ENCODE measurements around the gene WNT7B.

Gene WNT7B

DNA sequence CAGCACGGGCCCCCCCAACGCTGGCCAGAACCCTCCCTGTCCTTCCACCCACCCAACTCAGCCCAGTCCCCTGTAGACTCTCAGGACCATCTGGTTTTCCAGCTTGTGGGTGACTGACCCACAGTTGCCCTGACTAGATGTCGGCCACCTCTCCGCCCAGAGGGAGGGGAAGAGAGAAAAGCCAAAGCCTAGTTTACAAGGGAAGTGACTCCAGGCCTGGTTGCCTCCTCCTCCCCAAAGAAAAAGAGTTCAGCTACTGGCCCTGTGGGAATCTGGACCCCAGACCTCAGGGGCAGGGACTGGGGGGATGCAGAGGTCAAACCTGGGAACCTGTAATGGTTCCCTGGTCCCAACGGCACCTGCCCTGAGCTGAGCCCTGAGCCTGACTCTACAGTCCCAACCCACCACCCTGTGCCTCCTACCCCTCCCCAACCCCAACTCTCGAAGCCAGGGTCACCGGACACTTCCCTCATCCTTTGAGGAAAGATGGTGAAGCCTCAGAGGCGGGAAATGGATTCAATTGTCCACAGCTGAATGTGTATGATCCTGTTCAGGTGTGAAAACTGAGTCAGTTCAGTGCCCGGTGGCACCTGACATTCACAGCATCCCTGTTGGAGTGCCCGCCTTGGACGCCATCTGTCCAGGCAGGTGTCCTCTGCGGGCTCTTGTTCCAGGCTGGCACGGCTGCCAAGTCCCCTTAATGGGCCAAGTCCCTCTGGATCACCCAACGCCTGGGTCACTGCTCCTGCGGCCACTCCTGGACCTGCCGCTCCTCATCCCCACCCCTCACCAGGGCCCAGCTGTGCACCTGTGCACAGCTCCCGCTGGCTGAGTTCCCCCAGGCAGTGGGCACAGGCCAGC is 21.0 kb upstream of the WNT7B start:
- Histone ChIP-seq H3K18ac (ENCODE audit: low read length) (peak overlapping the region; percentile 14), H4K8ac (ENCODE audit: low read depth, low read length) (no peak overlapping the region), H3K27me3 (ENCODE audit: control insufficient read depth in 3 of 3, insufficient read depth in 3 of 3, low read depth in 1 of 3, low read length in 3 of 3) (peaks cover 0 to 25% (median 12%) of the 10 kb centered on the region in 3 experiments), H3K9me3 (replicated peaks in 1 of 2; ENCODE audit: control insufficient read depth in 2 of 2, insufficient read depth in 1 of 2, low read depth in 1 of 2, low read length in 2 of 2) (no peaks in the 10 kb centered on the region), H2AK5ac (ENCODE audit: low read depth, low read length) (no peak overlapping the region), H2BK12ac (ENCODE audit: low read length) (no peak overlapping the region), H4K91ac (ENCODE audit: low read depth, low read length, poor library complexity) (no peak overlapping the region), H3K23ac (ENCODE audit: low read depth, low read length, poor library complexity) (no peak overlapping the region), H2BK120ac (ENCODE audit: low read depth, low read length) (no peak overlapping the region), H3K79me1 (ENCODE audit: low read depth, low read length) (peaks cover 4% of the 10 kb centered on the region), H3K14ac (ENCODE audit: low read length) (no peak overlapping the region), H3K4ac (ENCODE audit: low read length) (no peak overlapping the region), H3K36me3 (replicated peaks in 1 of 2; ENCODE audit: control insufficient read depth in 2 of 2, insufficient read depth in 2 of 2, low read length in 2 of 2) (no peaks in the 10 kb centered on the region), H2AFZ (ENCODE audit: low read length) (peak overlapping the region; percentile 88), H3K4me3 (ENCODE audit: low read length in 2 of 2) (no peak overlapping the region), H3K4me2 (ENCODE audit: insufficient read depth, low read length, poor library complexity, severe bottlenecking) (no peak overlapping the region), H2BK15ac (ENCODE audit: low read length) (no peak overlapping the region), H3K4me1 (ENCODE audit: control insufficient read depth in 2 of 2, insufficient read depth in 1 of 2, low read depth in 1 of 2, low read length in 2 of 2) (peaks cover 2 to 9% of the 10 kb centered on the region in 2 donors), H3K9ac (ENCODE audit: low read depth, low read length, poor library complexity) (no peak overlapping the region), H2BK5ac (ENCODE audit: low read length) (no peak overlapping the region), H3K27ac (replicated peaks; ENCODE audit: low read length) (no peak overlapping the region)
- no CpG with 5 or more reads among the region's 17 CpGs for WGBS, 2 donors (ENCODE audit: extremely low coverage in 2 of 2, insufficient read length in 2 of 2, insufficient replicate concordance in 1 of 2)
- no peak for DNase-seq (ENCODE audit: low spot score)

DNA sequence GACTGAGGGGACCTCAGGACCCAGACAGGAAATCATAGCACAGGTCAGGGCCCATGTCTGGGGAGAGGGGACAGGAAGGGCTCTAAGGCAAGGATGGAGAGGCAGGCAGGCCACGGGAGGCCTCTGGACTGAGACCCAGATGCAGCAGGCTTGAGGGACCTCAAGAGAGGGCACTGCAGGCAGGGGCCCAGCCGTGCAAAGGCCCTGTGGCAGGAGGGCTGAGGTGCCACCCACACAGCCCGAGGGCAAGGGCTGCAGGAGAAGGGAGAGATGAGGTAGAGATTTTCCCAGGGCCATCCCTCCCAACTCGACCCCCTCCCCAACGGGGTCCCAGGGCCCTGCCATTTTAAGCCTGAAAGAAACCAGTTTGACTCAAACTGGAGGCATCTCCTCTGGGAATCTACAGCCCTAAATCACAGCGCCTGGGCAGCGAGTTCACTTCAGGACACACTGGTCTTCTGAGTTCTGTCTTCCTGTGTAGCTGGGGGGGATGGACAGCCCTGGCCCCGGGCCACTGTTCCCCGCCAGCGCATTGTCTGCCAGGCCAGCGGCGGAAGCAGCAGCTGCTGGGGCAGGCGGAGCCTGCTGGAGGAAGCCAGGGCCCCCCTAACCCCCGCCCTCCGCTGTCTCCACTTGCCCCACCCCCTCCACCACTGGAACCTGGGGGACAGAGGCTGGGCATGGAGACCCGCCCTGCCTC is 20.3 kb upstream of the WNT7B start:
- Histone ChIP-seq H2BK12ac (ENCODE audit: low read length) (no peak overlapping the region), H3K4me1 (ENCODE audit: control insufficient read depth in 2 of 2, insufficient read depth in 1 of 2, low read depth in 1 of 2, low read length in 2 of 2) (peaks cover 2 to 9% of the 10 kb centered on the region in 2 donors), H4K8ac (ENCODE audit: low read depth, low read length) (no peak overlapping the region), H3K27ac (replicated peaks; ENCODE audit: low read length) (no peak overlapping the region), H3K4ac (ENCODE audit: low read length) (no peak overlapping the region), H3K9ac (ENCODE audit: low read depth, low read length, poor library complexity) (no peak overlapping the region), H3K18ac (ENCODE audit: low read length) (peak overlapping the region; percentile 14), H3K36me3 (replicated peaks in 1 of 2; ENCODE audit: control insufficient read depth in 2 of 2, insufficient read depth in 2 of 2, low read length in 2 of 2) (no peaks in the 10 kb centered on the region), H2BK15ac (ENCODE audit: low read length) (peak overlapping the region; percentile 87), H3K4me2 (ENCODE audit: insufficient read depth, low read length, poor library complexity, severe bottlenecking) (no peak overlapping the region), H3K79me1 (ENCODE audit: low read depth, low read length) (peaks cover 4% of the 10 kb centered on the region), H2BK5ac (ENCODE audit: low read length) (peak overlapping the region; percentile 1), H3K27me3 (ENCODE audit: control insufficient read depth in 3 of 3, insufficient read depth in 3 of 3, low read depth in 1 of 3, low read length in 3 of 3) (peaks cover 0 to 31% (median 14%) of the 10 kb centered on the region in 3 experiments), H2AFZ (ENCODE audit: low read length) (peak overlapping the region; percentile 88), H2BK120ac (ENCODE audit: low read depth, low read length) (no peak overlapping the region), H4K91ac (ENCODE audit: low read depth, low read length, poor library complexity) (peak overlapping the region; percentile 1), H2AK5ac (ENCODE audit: low read depth, low read length) (no peak overlapping the region), H3K9me3 (replicated peaks in 1 of 2; ENCODE audit: control insufficient read depth in 2 of 2, insufficient read depth in 1 of 2, low read depth in 1 of 2, low read length in 2 of 2) (no peaks in the 10 kb centered on the region), H3K4me3 (ENCODE audit: low read length in 2 of 2) (no peak overlapping the region), H3K23ac (ENCODE audit: low read depth, low read length, poor library complexity) (no peak overlapping the region), H3K14ac (ENCODE audit: low read length) (no peak overlapping the region)
- WGBS, 2 donors (ENCODE audit: extremely low coverage in 2 of 2, insufficient read length in 2 of 2, insufficient replicate concordance in 1 of 2) = no CpG with 5 or more reads among the region's 16 CpGs
- no peak for DNase-seq (ENCODE audit: low spot score)

- H2BK5ac ChIP-seq (ENCODE audit: low read length) = peak overlapping the region; percentile 39
- H3K27me3 ChIP-seq (ENCODE audit: control insufficient read depth in 3 of 3, insufficient read depth in 3 of 3, low read depth in 1 of 3, low read length in 3 of 3) = peaks cover 0 to 34% (median 14%) of the 10 kb centered on the region in 3 experiments
- H3K9me3 ChIP-seq (replicated peaks in 1 of 2; ENCODE audit: control insufficient read depth in 2 of 2, insufficient read depth in 1 of 2, low read depth in 1 of 2, low read length in 2 of 2) = no peaks in the 10 kb centered on the region
- no peak overlapping the region for H4K8ac ChIP-seq (ENCODE audit: low read depth, low read length)
- WGBS, 2 donors (ENCODE audit: extremely low coverage in 2 of 2, insufficient read length in 2 of 2, insufficient replicate concordance in 1 of 2) = no CpG with 5 or more reads among the region's 29 CpGs
- H3K9ac ChIP-seq (ENCODE audit: low read depth, low read length, poor library complexity) = peak overlapping the region; percentile 30
- no peaks in the 10 kb centered on the region for H3K36me3 ChIP-seq (replicated peaks in 1 of 2; ENCODE audit: control insufficient read depth in 2 of 2, insufficient read depth in 2 of 2, low read length in 2 of 2)
- peak overlapping the region; percentile 72 for H2BK120ac ChIP-seq (ENCODE audit: low read depth, low read length)
- peak overlapping the region; percentile 90 for H2BK12ac ChIP-seq (ENCODE audit: low read length)
- H3K14ac ChIP-seq (ENCODE audit: low read length) = peak overlapping the region; percentile 56
- peak overlapping the region; percentile 88 for H2AK5ac ChIP-seq (ENCODE audit: low read depth, low read length)
- peak overlapping the region; percentile 88 for H2AFZ ChIP-seq (ENCODE audit: low read length)
- peak overlapping the region; percentile 34 for H3K23ac ChIP-seq (ENCODE audit: low read depth, low read length, poor library complexity)
- H3K18ac ChIP-seq (ENCODE audit: low read length) = peak overlapping the region; percentile 80
- H3K79me1 ChIP-seq (ENCODE audit: low read depth, low read length) = peaks cover 4% of the 10 kb centered on the region
- H4K91ac ChIP-seq (ENCODE audit: low read depth, low read length, poor library complexity) = no peak overlapping the region
- peaks cover 2 to 9% of the 10 kb centered on the region in 2 donors for H3K4me1 ChIP-seq (ENCODE audit: control insufficient read depth in 2 of 2, insufficient read depth in 1 of 2, low read depth in 1 of 2, low read length in 2 of 2)
- H3K4ac ChIP-seq (ENCODE audit: low read length) = no peak overlapping the region
- peak overlapping the region; percentile 87 for H2BK15ac ChIP-seq (ENCODE audit: low read length)
- no peak overlapping the region for H3K4me2 ChIP-seq (ENCODE audit: insufficient read depth, low read length, poor library complexity, severe bottlenecking)
- H3K4me3 ChIP-seq (ENCODE audit: low read length in 2 of 2) = no peak overlapping the region
- no peak overlapping the region for H3K27ac ChIP-seq (replicated peaks; ENCODE audit: low read length)
- DNase-seq (ENCODE audit: low spot score) = no peak
Observed at GRCh38 chr22:45996241-45997076, 19.5 kb upstream of the WNT7B start.

Data from neuronal stem cell (in vitro differentiated cells).